Epithelial cell of esophagus (primary cell): ENCODE data around the gene TEKT5.

ENCODE experiments used
- DNase-seq: peaks from one replicate; pipeline ENCODE4 v3.0.0; 2010; ENCODE audit warnings: low read depth
- H3K4me3 ChIP-seq: 2 replicates; pipeline ENCODE4 v1.5.1; 2011; ENCODE audit warnings: mild to moderate bottlenecking, low read length, control low read depth
- CTCF ChIP-seq: IDR thresholded peaks from 2 replicates; pipeline ENCODE4 v1.5.1; 2011; ENCODE audit warnings: low read depth, mild to moderate bottlenecking, low read length, control low read depth, inconsistent platforms; ENCODE audit not compliant: insufficient read depth; ENCODE audit errors: missing control alignments

The TEKT5 gene

GRCh38 chr16:10738231-10739077 lies 43.7 kb upstream of the TEKT5 start:
- no peak overlapping the region for H3K4me3 ChIP-seq
- no peak for TF ChIP-seq CTCF
- DNase-seq: peak; percentile 83

- peak; percentile 71 for DNase-seq
- no peak overlapping the region for H3K4me3 ChIP-seq
- TF ChIP-seq CTCF: peak; percentile 93
These were observed 42.4 kb upstream of the TEKT5 start for GRCh38 chr16:10737068-10737625.

GRCh38 chr16:10731790-10732189 lies 37.1 kb upstream of the TEKT5 start:
- no peak for TF ChIP-seq CTCF
- H3K4me3 ChIP-seq: no peak overlapping the region
- DNase-seq: no peak

GRCh38 chr16:10729104-10730048 lies 34.6 kb upstream of the TEKT5 start:
- no peak overlapping the region for H3K4me3 ChIP-seq
- DNase-seq: peak; percentile 66
- no peak for TF ChIP-seq CTCF

- DNase-seq: no peak
- TF ChIP-seq CTCF: no peak
- H3K4me3 ChIP-seq: no peak overlapping the region
These were observed 33.5 kb upstream of the TEKT5 start for GRCh38 chr16:10728003-10728887.

- DNase-seq: peak; percentile 38
- no peak for TF ChIP-seq CTCF
- no peak overlapping the region for H3K4me3 ChIP-seq
These were observed 14.2 kb upstream of the TEKT5 start for GRCh38 chr16:10708969-10709368.
